ENCODE data around the gene TPT1.
A peak's percentile ranks its signal among the peaks of the same experiment; 100 is the strongest.

TPT1 gene

DNA sequence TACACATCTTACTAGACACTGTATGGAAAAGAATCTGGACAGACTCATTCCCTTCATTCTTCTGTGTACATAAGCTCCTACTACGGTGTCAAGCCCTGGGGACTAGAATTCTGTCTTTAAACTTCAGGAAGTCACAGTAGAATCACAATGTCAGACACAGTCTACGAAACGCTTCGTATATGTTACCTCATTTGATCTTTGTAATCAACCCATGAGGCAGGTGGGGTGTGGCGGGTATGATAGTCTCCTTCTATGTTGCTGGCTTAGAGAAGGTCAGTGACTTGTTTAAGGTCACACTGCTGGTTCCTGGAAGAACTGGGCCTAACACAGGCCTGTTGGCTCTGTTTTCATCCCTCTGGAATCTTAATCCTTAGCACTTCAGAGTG, 32.2 kb upstream of the TPT1 start:
- Mint-ChIP-seq H3K9me3 (no peaks in the 10 kb centered on the region), H3K36me3 (ENCODE audit: low read depth) (peaks cover 15% of the 10 kb centered on the region), H3K27me3 (ENCODE audit: low read depth) (no peaks in the 10 kb centered on the region), H3K27ac (no peak overlapping the region), H3K4me3 (no peak overlapping the region), H3K4me1 (ENCODE audit: low read depth) (peaks cover 21% of the 10 kb centered on the region)

DNA sequence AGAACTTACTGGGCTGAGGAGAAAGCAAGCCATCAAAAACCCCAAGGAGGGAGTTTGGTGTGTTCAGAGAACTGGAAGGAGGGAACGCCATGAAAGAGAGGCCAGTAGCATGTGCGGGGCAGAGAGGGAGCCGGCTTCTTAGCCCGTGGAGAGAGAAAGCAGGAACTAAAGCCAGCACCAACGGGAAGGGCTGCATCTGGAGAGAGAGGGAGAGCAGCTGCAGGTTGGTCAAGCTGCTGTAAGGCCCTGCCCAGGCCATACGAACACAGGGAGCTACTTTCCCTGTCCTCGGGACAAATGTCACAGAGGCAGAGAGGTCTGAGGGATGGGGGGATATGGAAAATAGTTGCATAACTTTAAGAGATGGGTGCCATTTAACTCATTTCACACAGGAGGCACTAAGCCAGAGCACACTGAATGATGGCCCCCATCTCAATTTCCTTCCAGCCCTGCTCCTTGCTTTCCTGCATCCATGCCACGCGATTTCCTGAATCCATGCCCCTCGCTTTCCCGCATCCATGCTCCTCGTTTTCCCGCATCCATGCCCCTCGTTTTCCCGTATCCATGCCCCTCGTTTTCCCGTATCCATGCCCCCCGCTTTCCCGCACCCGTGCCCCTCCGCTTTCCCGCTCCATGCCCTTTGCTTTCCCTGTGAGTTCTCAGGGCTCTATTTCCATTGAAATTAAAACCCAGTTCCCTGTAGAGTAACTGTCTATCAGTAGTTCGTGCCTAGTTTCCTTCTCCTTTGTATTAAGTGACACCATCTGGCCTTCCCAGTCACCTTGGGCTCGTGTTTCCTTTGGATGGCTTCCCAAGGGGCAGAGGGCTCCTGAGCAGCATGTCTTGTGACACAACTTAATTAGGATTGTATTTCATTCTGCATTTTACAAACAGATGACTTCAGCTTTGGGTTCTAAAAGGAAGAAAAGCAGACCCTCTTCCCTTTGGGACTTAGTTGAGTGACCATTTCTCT, 31.5 kb upstream of the TPT1 start:
- H3K27me3 Mint-ChIP-seq (ENCODE audit: low read depth), result no peaks in the 10 kb centered on the region
- no peaks in the 10 kb centered on the region for H3K9me3 Mint-ChIP-seq
- H3K4me3 Mint-ChIP-seq, result no peak overlapping the region
- no peak overlapping the region for H3K27ac Mint-ChIP-seq
- peaks cover 15% of the 10 kb centered on the region for H3K36me3 Mint-ChIP-seq (ENCODE audit: low read depth)
- H3K4me1 Mint-ChIP-seq (ENCODE audit: low read depth), result peaks cover 27% of the 10 kb centered on the region

GRCh38 chr13:45370922-45371406, 30.0 kb upstream of the TPT1 start:
- no peaks in the 10 kb centered on the region for H3K27me3 Mint-ChIP-seq (ENCODE audit: low read depth)
- H3K4me3 Mint-ChIP-seq, result no peak overlapping the region
- H3K4me1 Mint-ChIP-seq (ENCODE audit: low read depth), result peaks cover 35% of the 10 kb centered on the region
- H3K36me3 Mint-ChIP-seq (ENCODE audit: low read depth), result peaks cover 17% of the 10 kb centered on the region
- H3K27ac Mint-ChIP-seq, result no peak overlapping the region
- H3K9me3 Mint-ChIP-seq, result no peaks in the 10 kb centered on the region

DNA sequence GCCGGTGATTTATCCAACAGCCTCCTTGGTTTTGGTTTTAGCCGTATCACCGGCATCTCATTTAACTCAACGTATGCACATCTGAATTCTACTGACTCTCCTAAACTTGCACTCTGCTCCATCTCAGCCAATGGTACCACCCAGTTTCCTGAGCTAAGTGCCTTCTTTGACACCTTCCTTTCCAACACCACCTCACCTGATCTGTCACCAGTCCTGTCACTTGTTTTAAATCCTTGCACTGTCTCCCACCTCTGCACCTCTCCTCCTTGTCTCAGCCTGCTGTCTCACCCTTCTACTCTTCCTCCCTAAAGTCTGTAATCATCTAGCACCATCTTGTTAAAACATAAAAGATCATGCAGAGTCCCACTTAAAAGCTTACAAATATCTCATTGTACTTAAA, 28.1 kb upstream of the TPT1 start:
- Mint-ChIP-seq H3K27ac (peak overlapping the region; percentile 93), H3K36me3 (ENCODE audit: low read depth) (peaks cover 23% of the 10 kb centered on the region), H3K4me3 (peak overlapping the region; percentile 22), H3K9me3 (no peaks in the 10 kb centered on the region), H3K4me1 (ENCODE audit: low read depth) (peaks cover 41% of the 10 kb centered on the region), H3K27me3 (ENCODE audit: low read depth) (no peaks in the 10 kb centered on the region)

GRCh38 chr13:45368571-45368970, 27.6 kb upstream of the TPT1 start:
- peaks cover 29% of the 10 kb centered on the region for H3K36me3 Mint-ChIP-seq (ENCODE audit: low read depth)
- peak overlapping the region; percentile 93 for H3K27ac Mint-ChIP-seq
- peaks cover 46% of the 10 kb centered on the region for H3K4me1 Mint-ChIP-seq (ENCODE audit: low read depth)
- H3K9me3 Mint-ChIP-seq, result peaks cover 5% of the 10 kb centered on the region
- H3K4me3 Mint-ChIP-seq, result peak overlapping the region; percentile 37
- no peaks in the 10 kb centered on the region for H3K27me3 Mint-ChIP-seq (ENCODE audit: low read depth)

DNA sequence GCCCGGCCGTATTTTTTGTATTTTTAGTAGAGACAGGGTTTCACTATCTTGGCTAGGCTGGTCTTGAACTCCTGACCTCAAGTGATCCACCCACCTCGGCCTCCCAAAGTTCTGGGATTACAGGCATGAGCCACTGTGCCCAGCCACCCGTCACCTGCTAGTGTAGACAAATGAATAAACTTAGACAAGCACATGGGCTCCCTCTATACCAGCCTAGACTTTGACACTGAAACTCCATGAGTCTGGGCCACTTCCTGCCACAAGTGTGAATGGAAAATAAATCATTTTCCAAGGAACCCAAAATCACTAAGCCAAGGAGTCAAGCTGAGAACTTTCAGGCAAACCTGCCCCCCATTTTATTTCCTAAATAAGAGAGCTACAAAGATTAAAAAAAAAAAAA, 27.0 kb upstream of the TPT1 start:
- peak overlapping the region; percentile 93 for H3K27ac Mint-ChIP-seq

DNA sequence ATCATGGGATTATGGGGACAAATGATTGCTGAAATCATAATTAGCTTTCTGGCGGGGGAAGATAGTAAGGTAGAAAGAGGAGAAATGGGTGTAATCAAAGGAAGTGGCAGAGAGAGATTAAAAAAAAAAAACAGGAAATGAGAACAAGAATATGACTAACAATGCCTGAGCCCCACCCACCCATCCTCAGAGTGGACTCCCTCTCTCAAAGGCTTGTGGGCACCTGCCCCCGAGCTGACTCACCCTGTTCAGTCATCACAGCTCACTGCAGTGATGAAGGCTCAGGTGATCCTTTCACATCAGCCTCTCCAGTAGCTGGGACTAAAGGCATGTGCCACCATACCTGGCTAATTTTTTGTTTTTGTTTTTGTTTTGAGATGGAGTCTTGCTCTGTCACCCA, 26.4 kb upstream of the TPT1 start:
- Mint-ChIP-seq H3K27me3 (ENCODE audit: low read depth) (no peaks in the 10 kb centered on the region), H3K4me3 (peak overlapping the region; percentile 63), H3K9me3 (peaks cover 7% of the 10 kb centered on the region), H3K27ac (peak overlapping the region; percentile 93), H3K36me3 (ENCODE audit: low read depth) (peaks cover 37% of the 10 kb centered on the region), H3K4me1 (ENCODE audit: low read depth) (peaks cover 55% of the 10 kb centered on the region)

More for the DNA sequence above, 27.0 kb upstream of the TPT1 start:
- Mint-ChIP-seq H3K27me3 (ENCODE audit: low read depth) (no peaks in the 10 kb centered on the region), H3K36me3 (ENCODE audit: low read depth) (peaks cover 31% of the 10 kb centered on the region), H3K9me3 (peaks cover 7% of the 10 kb centered on the region), H3K4me3 (peak overlapping the region; percentile 63), H3K4me1 (ENCODE audit: low read depth) (peaks cover 49% of the 10 kb centered on the region)

DNA sequence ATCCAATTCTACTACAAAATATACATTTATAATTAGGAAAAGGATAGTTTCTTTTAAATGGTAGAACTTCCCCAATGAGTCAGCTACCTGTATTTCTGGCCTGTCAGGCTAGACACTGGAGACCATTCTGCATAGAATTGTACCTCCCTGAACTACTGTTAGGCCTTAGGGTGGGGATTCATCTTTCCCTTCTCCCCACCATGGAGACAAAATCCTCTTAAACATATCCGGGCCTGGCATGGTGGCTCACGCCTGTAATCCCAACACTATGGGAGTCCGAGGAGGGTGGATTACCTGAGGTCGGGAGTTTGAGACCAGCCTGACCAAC, 24.5 kb upstream of the TPT1 start:
- peak overlapping the region; percentile 36 for H3K27ac Mint-ChIP-seq
- H3K36me3 Mint-ChIP-seq (ENCODE audit: low read depth), result peaks cover 48% of the 10 kb centered on the region
- H3K4me3 Mint-ChIP-seq, result no peak overlapping the region
- H3K27me3 Mint-ChIP-seq (ENCODE audit: low read depth), result no peaks in the 10 kb centered on the region
- H3K9me3 Mint-ChIP-seq, result peaks cover 7% of the 10 kb centered on the region
- peaks cover 65% of the 10 kb centered on the region for H3K4me1 Mint-ChIP-seq (ENCODE audit: low read depth)

- H3K4me1 Mint-ChIP-seq (ENCODE audit: low read depth), result peaks cover 67% of the 10 kb centered on the region
- peaks cover 51% of the 10 kb centered on the region for H3K36me3 Mint-ChIP-seq (ENCODE audit: low read depth)
- no peak overlapping the region for H3K4me3 Mint-ChIP-seq
- peaks cover 7% of the 10 kb centered on the region for H3K9me3 Mint-ChIP-seq
- H3K27me3 Mint-ChIP-seq (ENCODE audit: low read depth), result no peaks in the 10 kb centered on the region
- H3K27ac Mint-ChIP-seq, result peak overlapping the region; percentile 55
Observed at GRCh38 chr13:45364876-45365557, 24.0 kb upstream of the TPT1 start.

- peak overlapping the region; percentile 71 for H3K27ac Mint-ChIP-seq
- H3K27me3 Mint-ChIP-seq (ENCODE audit: low read depth), result no peaks in the 10 kb centered on the region
- peaks cover 49% of the 10 kb centered on the region for H3K36me3 Mint-ChIP-seq (ENCODE audit: low read depth)
- H3K4me1 Mint-ChIP-seq (ENCODE audit: low read depth), result peaks cover 57% of the 10 kb centered on the region
- peaks cover 7% of the 10 kb centered on the region for H3K9me3 Mint-ChIP-seq
- H3K4me3 Mint-ChIP-seq, result no peak overlapping the region
Observed at GRCh38 chr13:45362939-45363338, 22.0 kb upstream of the TPT1 start.

- peak overlapping the region; percentile 60 for H3K4me3 Mint-ChIP-seq
- H3K9me3 Mint-ChIP-seq, result peaks cover 7% of the 10 kb centered on the region
- peaks cover 56% of the 10 kb centered on the region for H3K4me1 Mint-ChIP-seq (ENCODE audit: low read depth)
- peak overlapping the region; percentile 71 for H3K27ac Mint-ChIP-seq
- peaks cover 53% of the 10 kb centered on the region for H3K36me3 Mint-ChIP-seq (ENCODE audit: low read depth)
- no peaks in the 10 kb centered on the region for H3K27me3 Mint-ChIP-seq (ENCODE audit: low read depth)
Observed at GRCh38 chr13:45361596-45362206, 20.7 kb upstream of the TPT1 start.

GRCh38 chr13:45356966-45357672, 16.1 kb upstream of the TPT1 start:
- Mint-ChIP-seq H3K27ac (peak overlapping the region; percentile 88), H3K9me3 (no peaks in the 10 kb centered on the region), H3K27me3 (ENCODE audit: low read depth) (no peaks in the 10 kb centered on the region), H3K36me3 (ENCODE audit: low read depth) (peaks cover 38% of the 10 kb centered on the region), H3K4me1 (ENCODE audit: low read depth) (peaks cover 38% of the 10 kb centered on the region), H3K4me3 (peak overlapping the region; percentile 41)

DNA sequence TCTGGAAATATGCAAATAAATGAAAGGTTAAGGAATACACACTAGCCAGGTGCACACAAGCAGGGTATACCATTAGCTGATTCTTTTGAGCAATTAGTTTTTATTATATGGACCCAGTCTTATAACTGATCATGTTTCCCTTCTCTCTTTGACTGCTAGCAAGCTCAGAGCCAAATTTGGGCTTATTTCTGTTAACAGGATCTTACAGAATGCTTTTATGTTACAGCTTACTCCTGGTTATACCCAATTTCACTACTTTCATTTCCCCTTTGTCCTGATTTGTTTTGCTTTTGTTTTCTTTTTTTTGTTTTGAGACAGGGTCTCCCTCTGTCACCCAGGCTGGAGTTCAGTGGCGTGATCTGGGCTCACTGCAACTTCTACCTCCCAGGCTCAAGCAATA, 12.9 kb upstream of the TPT1 start:
- Mint-ChIP-seq H3K4me3 (no peak overlapping the region), H3K9me3 (no peaks in the 10 kb centered on the region), H3K27ac (peak overlapping the region; percentile 62), H3K27me3 (ENCODE audit: low read depth) (no peaks in the 10 kb centered on the region), H3K36me3 (ENCODE audit: low read depth) (peaks cover 37% of the 10 kb centered on the region), H3K4me1 (ENCODE audit: low read depth) (peaks cover 24% of the 10 kb centered on the region)

DNA sequence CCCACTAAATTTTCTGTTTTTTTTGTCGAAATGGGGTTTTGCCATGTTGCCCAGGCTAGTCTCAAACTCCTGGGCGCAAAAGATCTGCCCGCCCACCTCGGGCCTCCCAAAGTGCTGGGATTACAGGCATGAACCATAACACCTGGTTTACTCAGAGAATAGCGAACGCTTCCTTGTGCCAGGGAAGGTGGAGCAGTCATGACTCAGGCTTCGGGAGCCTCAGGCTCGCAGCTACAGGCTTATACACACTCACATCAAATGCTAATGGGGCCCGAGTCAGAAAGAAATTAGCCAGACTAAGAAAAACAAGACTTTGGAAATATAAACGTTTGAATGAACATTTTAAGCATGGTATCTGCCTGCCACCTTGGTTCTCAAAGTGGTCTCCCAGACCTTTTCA, 11.0 kb upstream of the TPT1 start:
- Mint-ChIP-seq H3K36me3 (ENCODE audit: low read depth) (peaks cover 33% of the 10 kb centered on the region), H3K9me3 (no peaks in the 10 kb centered on the region), H3K4me3 (no peak overlapping the region), H3K27me3 (ENCODE audit: low read depth) (no peaks in the 10 kb centered on the region), H3K4me1 (ENCODE audit: low read depth) (peaks cover 15% of the 10 kb centered on the region), H3K27ac (no peak overlapping the region)

All from T-helper 1 cell treated with Interleukin-12 subunit alpha and Interleukin-12 subunit beta and Interleukin-4 antibody, amounts not matched to agents 30 μg/mL and 1 μg/mL, for 36 hours (primary cell).